Lung (tissue), 12 donors: Measurements from ENCODE around the gene ANKUB1. TPM values are rescaled to one million over a fixed set of nuclear protein-coding genes. Genes with fewer than 3 reads are reported as not detected.

Source experiments
- ATAC-seq: fragments of 200-7000 bp; cut with Tn5 transposase; one replicate; pipeline ENCODE4 v1.9.1; 2020; ENCODE audit warnings: moderate number of reproducible peaks; ENCODE audit not compliant: insufficient read depth, low FRiP score
- DNase-seq, 3 donors: peaks; one replicate each; pipeline ENCODE4 v3.0.0-alpha.2; 2013 to 2017
- H3K27ac ChIP-seq, 2 donors: one replicate each; pipeline ENCODE4 v1.5.1; 2013; ENCODE audit warnings: mild to moderate bottlenecking in 2 of 2, moderate library complexity in 2 of 2, control low read depth in 1 of 2, inconsistent platforms in 1 of 2, low read depth in 1 of 2, low read length in 1 of 2
- H3K27me3 ChIP-seq, 3 donors: one replicate each; pipeline ENCODE4 v1.5.1; 2013; ENCODE audit warnings: low read length in 2 of 3; ENCODE audit not compliant: control insufficient read depth in 3 of 3, insufficient read depth in 3 of 3
- H3K36me3 ChIP-seq, 4 donors: one replicate each; pipeline ENCODE4 v1.5.1; 2013; ENCODE audit warnings: low read length in 4 of 4, mild to moderate bottlenecking in 1 of 4, moderate library complexity in 1 of 4; ENCODE audit not compliant: control insufficient read depth in 4 of 4, insufficient read depth in 4 of 4
- H3K4me1 ChIP-seq, 5 donors: one replicate each; pipeline ENCODE4 v1.5.1; 2013; ENCODE audit warnings: low read length in 5 of 5, mild to moderate bottlenecking in 2 of 5, moderate library complexity in 1 of 5; ENCODE audit not compliant: control insufficient read depth in 5 of 5, insufficient read depth in 5 of 5
- H3K4me3 ChIP-seq: one replicate; pipeline ENCODE4 v1.5.1; 2013; ENCODE audit warnings: mild to moderate bottlenecking, control low read depth, moderate library complexity
- H3K9ac ChIP-seq, 2 donors: one replicate each; pipeline ENCODE4 v1.5.1; 2013; ENCODE audit warnings: low read length in 2 of 2, control low read depth in 1 of 2; ENCODE audit not compliant: insufficient read depth in 1 of 2
- H3K9me3 ChIP-seq, 4 donors: one replicate each; pipeline ENCODE4 v1.5.1; 2013; ENCODE audit warnings: low read length in 3 of 4, mild to moderate bottlenecking in 1 of 4, moderate library complexity in 1 of 4; ENCODE audit not compliant: control insufficient read depth in 4 of 4, insufficient read depth in 3 of 4
- WGBS, 2 donors: extraction: QIAGEN DNeasy Blood & Tissue Kit; methylation state at CpG; one replicate each; pipeline ENCODE4 v1.1.7; 2013; 5-methylcytosine and 5-hydroxymethylcytosine counted together
- polyA plus RNA-seq, 2 donors: library from polyadenylated mRNA; stranded (reverse); fragments of 200-250 nt; gene quantifications; one replicate each; pipeline ENCODE4 v1.2.1, GENCODE V29; 2013
- total RNA-seq, 2 donors: library from RNA; depleted of rRNA in 1 of 2; stranded (reverse); fragments of >200 nt in 1 of 2; gene quantifications; one replicate each; pipeline ENCODE4 v1.2.1, GENCODE V29; 2014 to 2021
- TF ChIP-seq, protein P1 (sequence below): IDR thresholded peaks from 2 replicates; pipeline ENCODE4 v1.5.1; 2012; ENCODE audit warnings: mild to moderate bottlenecking; ENCODE audit errors: control extremely low read depth, extremely low read depth
- donor health status: control.
- donor health status: control.
- donor health status: Bipolar disorder and iron deficiency.
- donor health status: healthy.
- donor health status: DM: yes; HTN: yes; CAD: no.

ANKUB1 gene
- total and polyA plus RNA-seq, 4 donors: 1.3 to 6.7 (median 2.4) TPM

DNA sequence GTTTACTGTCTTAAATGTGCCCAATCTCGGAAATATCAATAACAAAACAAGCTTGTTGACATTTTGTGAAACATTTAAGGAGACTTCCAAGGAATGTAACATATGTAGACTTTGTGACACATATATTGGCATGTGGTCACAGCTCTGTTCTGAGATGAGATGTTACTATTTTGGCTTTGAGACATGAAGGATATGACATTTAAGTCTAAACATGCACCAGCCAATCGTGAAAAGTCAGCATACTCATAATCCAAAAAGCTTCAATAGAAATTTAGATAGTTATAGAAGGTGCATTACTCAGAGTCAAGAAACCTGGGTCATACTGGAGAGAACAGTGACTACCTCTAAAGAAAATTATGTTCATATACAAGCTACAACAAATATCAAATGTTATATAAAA is 53.5 kb downstream of the ANKUB1 start:
- no peak overlapping the region for H3K27ac ChIP-seq
- TF ChIP-seq, protein P1, sequence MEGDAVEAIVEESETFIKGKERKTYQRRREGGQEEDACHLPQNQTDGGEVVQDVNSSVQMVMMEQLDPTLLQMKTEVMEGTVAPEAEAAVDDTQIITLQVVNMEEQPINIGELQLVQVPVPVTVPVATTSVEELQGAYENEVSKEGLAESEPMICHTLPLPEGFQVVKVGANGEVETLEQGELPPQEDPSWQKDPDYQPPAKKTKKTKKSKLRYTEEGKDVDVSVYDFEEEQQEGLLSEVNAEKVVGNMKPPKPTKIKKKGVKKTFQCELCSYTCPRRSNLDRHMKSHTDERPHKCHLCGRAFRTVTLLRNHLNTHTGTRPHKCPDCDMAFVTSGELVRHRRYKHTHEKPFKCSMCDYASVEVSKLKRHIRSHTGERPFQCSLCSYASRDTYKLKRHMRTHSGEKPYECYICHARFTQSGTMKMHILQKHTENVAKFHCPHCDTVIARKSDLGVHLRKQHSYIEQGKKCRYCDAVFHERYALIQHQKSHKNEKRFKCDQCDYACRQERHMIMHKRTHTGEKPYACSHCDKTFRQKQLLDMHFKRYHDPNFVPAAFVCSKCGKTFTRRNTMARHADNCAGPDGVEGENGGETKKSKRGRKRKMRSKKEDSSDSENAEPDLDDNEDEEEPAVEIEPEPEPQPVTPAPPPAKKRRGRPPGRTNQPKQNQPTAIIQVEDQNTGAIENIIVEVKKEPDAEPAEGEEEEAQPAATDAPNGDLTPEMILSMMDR: no peak
- H3K27me3 ChIP-seq: no peaks in the 10 kb centered on the region
- peaks cover 0 to 6% (median 0%) of the 10 kb centered on the region in 5 donors for H3K4me1 ChIP-seq
- no peak for ATAC-seq
- no peak overlapping the region for H3K9ac ChIP-seq
- DNase-seq: no peak
- no peaks in the 10 kb centered on the region for H3K9me3 ChIP-seq
- H3K36me3 ChIP-seq: peaks cover 3 to 19% (median 16%) of the 10 kb centered on the region in 4 donors
- WGBS, 2 donors: 72 to 87% methylated on average over 2 of the region's 2 CpGs
- no peak overlapping the region for H3K4me3 ChIP-seq

- Histone ChIP-seq H3K4me1 (peaks cover 0 to 6% (median 0%) of the 10 kb centered on the region in 5 donors), H3K9me3 (no peaks in the 10 kb centered on the region), H3K4me3 (no peak overlapping the region), H3K27ac (no peak overlapping the region), H3K36me3 (peaks cover 3 to 14% (median 13%) of the 10 kb centered on the region in 4 donors), H3K9ac (no peak overlapping the region), H3K27me3 (no peaks in the 10 kb centered on the region)
- TF ChIP-seq, protein P1: no peak
- no peak for DNase-seq
- ATAC-seq: no peak
Observed at GRCh38 chr3:149736953-149737205, 55.5 kb downstream of the ANKUB1 start.

GRCh38 chr3:149736175-149736952 is 56.0 kb downstream of the ANKUB1 start:
- H3K9ac ChIP-seq: no peak overlapping the region
- H3K36me3 ChIP-seq: peaks cover 2 to 14% (median 11%) of the 10 kb centered on the region in 4 donors
- TF ChIP-seq, protein P1: no peak
- no peak overlapping the region for H3K4me3 ChIP-seq
- DNase-seq: peak in 2 of 3 donors; percentile 65 to 80
- 32 to 40% methylated on average over 2 of the region's 2 CpGs for WGBS, 2 donors
- peaks cover 0 to 6% (median 0%) of the 10 kb centered on the region in 5 donors for H3K4me1 ChIP-seq
- no peaks in the 10 kb centered on the region for H3K9me3 ChIP-seq
- H3K27me3 ChIP-seq: no peaks in the 10 kb centered on the region
- peak; percentile 58 for ATAC-seq
- no peak overlapping the region for H3K27ac ChIP-seq

- DNase-seq (no peak), ATAC-seq (no peak)
- TF ChIP-seq, protein P1: no peak
- Histone ChIP-seq H3K4me1 (peaks cover 0 to 6% (median 0%) of the 10 kb centered on the region in 5 donors), H3K4me3 (no peak overlapping the region), H3K9ac (no peak overlapping the region), H3K36me3 (no peaks in the 10 kb centered on the region), H3K9me3 (no peaks in the 10 kb centered on the region), H3K27ac (no peak overlapping the region), H3K27me3 (no peaks in the 10 kb centered on the region)
- WGBS, 2 donors: 83 to 96% methylated on average over 3 of the region's 3 CpGs
Observed at GRCh38 chr3:149732234-149732633, 60.1 kb downstream of the ANKUB1 start.
